BE2C (cell line): Measurements from ENCODE around the gene ANOS1.

Source experiments
- DNase-seq: peaks from one replicate; pipeline ENCODE4 v3.0.0-alpha.2; 2020
- H3K27me3 ChIP-seq: fragments of 250-450 bp; sonication (Bioruptor Pico); 2 replicates; pipeline ENCODE4 v1.5.1; 2020; ENCODE audit warnings: mild to moderate bottlenecking
- H3K36me3 ChIP-seq: fragments of 250-450 bp; sonication (Bioruptor Pico); 2 replicates; pipeline ENCODE4 v1.5.1; 2020; ENCODE audit warnings: mild to moderate bottlenecking
- H3K4me1 ChIP-seq: fragments of 250-450 bp; sonication (Bioruptor Pico); 2 replicates; pipeline ENCODE4 v1.5.1; 2020
- H3K4me3 ChIP-seq: 2 replicates; pipeline ENCODE4 v1.5.1; 2011; ENCODE audit warnings: low read depth, low read length
- H3K9me3 ChIP-seq: fragments of 250-450 bp; sonication (Bioruptor Pico); 2 replicates; pipeline ENCODE4 v1.5.1; 2020
- TF ChIP-seq, protein P1 (sequence below): IDR thresholded peaks from 2 replicates; pipeline ENCODE4 v1.5.1; 2012; ENCODE audit warnings: mild to moderate bottlenecking, low read depth, low read length

ANOS1 gene

DNA sequence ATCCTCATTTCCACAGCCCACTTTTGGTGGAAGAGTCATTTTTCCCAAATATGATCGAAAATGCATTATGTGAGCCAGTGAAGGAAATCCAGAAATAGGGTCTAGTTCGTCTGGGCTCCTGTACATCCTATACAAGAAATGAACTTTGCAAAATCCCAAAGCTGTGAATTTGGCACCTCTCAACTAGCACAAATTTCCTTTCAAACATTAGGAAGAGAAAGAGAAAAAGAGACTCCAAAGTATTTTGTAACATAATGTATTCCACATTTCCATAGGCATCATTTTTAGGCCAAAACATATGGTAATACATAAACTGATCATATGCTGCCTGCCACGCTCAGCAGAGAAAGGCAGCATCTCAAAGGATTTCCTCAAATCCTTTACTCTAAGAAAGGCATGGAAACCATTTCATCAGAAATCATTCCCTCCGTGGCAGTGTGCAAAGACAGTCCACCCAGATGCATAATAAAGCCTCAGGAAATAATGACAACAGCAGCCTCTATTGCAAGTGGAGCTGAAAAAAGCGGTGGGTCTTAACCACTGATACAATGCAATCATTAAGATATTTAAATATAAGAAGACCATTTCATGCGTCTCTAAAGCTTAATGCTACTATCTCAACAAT lies 56.8 kb downstream of the ANOS1 start:
- Histone ChIP-seq H3K4me3 (no peak overlapping the region), H3K4me1 (no peaks in the 10 kb centered on the region), H3K27me3 (no peaks in the 10 kb centered on the region), H3K9me3 (no peaks in the 10 kb centered on the region), H3K36me3 (no peaks in the 10 kb centered on the region)
- no peak for DNase-seq
- TF ChIP-seq, protein P1, sequence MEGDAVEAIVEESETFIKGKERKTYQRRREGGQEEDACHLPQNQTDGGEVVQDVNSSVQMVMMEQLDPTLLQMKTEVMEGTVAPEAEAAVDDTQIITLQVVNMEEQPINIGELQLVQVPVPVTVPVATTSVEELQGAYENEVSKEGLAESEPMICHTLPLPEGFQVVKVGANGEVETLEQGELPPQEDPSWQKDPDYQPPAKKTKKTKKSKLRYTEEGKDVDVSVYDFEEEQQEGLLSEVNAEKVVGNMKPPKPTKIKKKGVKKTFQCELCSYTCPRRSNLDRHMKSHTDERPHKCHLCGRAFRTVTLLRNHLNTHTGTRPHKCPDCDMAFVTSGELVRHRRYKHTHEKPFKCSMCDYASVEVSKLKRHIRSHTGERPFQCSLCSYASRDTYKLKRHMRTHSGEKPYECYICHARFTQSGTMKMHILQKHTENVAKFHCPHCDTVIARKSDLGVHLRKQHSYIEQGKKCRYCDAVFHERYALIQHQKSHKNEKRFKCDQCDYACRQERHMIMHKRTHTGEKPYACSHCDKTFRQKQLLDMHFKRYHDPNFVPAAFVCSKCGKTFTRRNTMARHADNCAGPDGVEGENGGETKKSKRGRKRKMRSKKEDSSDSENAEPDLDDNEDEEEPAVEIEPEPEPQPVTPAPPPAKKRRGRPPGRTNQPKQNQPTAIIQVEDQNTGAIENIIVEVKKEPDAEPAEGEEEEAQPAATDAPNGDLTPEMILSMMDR: no peak

GRCh38 chrX:8673201-8673600 lies 58.7 kb downstream of the ANOS1 start:
- H3K9me3 ChIP-seq: no peaks in the 10 kb centered on the region
- no peaks in the 10 kb centered on the region for H3K36me3 ChIP-seq
- no peaks in the 10 kb centered on the region for H3K27me3 ChIP-seq
- no peaks in the 10 kb centered on the region for H3K4me1 ChIP-seq
- DNase-seq: no peak
- TF ChIP-seq, protein P1: no peak
- no peak overlapping the region for H3K4me3 ChIP-seq

DNA sequence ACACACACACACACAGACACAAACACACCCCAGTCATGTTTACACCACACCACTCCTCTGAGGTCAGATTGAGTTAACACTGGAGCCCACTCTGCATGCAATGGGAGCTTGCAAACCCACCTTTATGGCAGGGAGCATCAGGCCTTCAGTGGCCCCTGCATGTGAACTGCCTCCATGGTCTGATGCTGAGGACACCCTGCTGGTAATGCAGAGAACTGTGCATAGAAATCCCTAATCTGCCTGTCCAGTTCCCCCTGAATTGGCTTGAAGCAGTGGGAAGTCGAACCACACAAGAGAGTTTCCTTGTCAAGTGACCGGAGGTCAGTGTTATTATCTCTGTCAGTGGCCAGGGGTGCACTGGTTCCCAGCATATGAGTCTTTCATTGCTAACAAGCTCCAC lies 59.8 kb downstream of the ANOS1 start:
- DNase-seq: no peak
- TF ChIP-seq, protein P1: no peak
- Histone ChIP-seq H3K4me3 (no peak overlapping the region), H3K36me3 (no peaks in the 10 kb centered on the region), H3K4me1 (no peaks in the 10 kb centered on the region), H3K27me3 (no peaks in the 10 kb centered on the region), H3K9me3 (no peaks in the 10 kb centered on the region)

DNA sequence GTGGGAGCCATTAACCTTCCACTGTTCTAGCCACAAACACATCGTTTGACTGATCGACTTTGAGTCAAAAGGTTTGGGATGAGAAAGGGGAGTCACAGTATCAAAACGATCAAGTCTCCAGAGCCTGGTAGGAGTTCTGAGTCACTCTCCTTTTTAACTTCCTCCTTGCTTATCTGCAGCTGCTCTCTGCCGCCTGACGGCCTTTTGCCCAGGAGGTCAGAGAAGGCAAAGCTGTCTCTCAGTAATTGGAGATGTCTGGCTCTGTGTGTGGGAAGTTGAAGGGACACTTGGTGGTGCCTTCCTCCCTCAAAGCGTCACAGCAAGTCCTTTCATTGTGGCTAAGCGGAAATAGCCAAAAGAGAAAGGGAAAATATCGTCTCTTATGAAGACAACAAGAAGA lies 63.1 kb downstream of the ANOS1 start:
- no peak for DNase-seq
- H3K4me3 ChIP-seq: no peak overlapping the region
- no peaks in the 10 kb centered on the region for H3K36me3 ChIP-seq
- no peaks in the 10 kb centered on the region for H3K4me1 ChIP-seq
- H3K27me3 ChIP-seq: no peaks in the 10 kb centered on the region
- H3K9me3 ChIP-seq: no peaks in the 10 kb centered on the region
- TF ChIP-seq, protein P1: no peak

DNA sequence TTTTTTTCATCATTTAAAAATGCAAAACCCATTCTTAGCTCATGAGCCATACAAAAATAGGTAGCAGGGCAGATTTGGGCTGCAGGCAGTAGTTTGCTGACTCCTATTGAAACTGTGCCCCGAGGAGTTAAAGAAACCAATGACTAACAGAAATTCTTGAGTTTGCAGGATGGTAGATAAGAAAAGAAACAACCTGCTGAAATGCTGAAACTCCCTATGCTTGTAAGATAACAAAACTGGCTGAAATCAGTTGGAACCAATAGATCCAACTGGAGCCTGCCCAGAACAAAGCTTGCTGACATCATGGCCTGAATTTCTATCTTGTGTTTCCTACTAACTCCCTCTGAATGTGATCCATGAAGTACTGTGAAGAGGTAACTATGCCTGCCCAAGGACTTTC lies 68.6 kb downstream of the ANOS1 start:
- Histone ChIP-seq H3K4me3 (no peak overlapping the region), H3K4me1 (no peaks in the 10 kb centered on the region), H3K27me3 (no peaks in the 10 kb centered on the region), H3K36me3 (no peaks in the 10 kb centered on the region), H3K9me3 (no peaks in the 10 kb centered on the region)
- no peak for DNase-seq
- TF ChIP-seq, protein P1: no peak

DNA sequence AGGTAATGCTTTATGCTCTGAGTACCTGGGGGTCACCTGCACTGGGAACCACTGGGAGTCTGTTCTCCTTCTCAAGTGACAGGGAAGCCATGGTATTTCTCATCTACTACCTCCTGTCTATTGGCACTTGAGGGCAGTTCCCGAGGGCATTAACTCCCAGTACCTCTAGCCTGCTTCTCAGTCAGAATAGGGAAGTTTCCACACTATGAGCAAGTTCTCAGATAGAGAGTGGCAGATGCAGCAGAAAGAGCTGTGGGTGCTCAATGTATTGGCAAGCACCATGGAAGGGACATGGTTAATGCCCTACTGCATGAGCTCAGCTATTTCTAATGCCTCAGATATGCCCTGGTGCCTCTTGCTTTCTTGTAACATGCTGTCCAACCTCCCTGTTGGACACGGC lies 74.1 kb downstream of the ANOS1 start:
- no peaks in the 10 kb centered on the region for H3K27me3 ChIP-seq
- H3K36me3 ChIP-seq: no peaks in the 10 kb centered on the region

More for the DNA sequence above, 74.1 kb downstream of the ANOS1 start:
- no peak overlapping the region for H3K4me3 ChIP-seq
- H3K9me3 ChIP-seq: no peaks in the 10 kb centered on the region
- DNase-seq: no peak
- TF ChIP-seq, protein P1: no peak
- no peaks in the 10 kb centered on the region for H3K4me1 ChIP-seq
